ENCODE measurements around the gene BEND7. TPM values are rescaled to one million over a fixed set of nuclear protein-coding genes. Genes with fewer than 3 reads are reported as not detected.

BEND7 gene
- total RNA-seq, 1 donor from 2014 or later, result 25.0 TPM

- TF ChIP-seq, protein P1, sequence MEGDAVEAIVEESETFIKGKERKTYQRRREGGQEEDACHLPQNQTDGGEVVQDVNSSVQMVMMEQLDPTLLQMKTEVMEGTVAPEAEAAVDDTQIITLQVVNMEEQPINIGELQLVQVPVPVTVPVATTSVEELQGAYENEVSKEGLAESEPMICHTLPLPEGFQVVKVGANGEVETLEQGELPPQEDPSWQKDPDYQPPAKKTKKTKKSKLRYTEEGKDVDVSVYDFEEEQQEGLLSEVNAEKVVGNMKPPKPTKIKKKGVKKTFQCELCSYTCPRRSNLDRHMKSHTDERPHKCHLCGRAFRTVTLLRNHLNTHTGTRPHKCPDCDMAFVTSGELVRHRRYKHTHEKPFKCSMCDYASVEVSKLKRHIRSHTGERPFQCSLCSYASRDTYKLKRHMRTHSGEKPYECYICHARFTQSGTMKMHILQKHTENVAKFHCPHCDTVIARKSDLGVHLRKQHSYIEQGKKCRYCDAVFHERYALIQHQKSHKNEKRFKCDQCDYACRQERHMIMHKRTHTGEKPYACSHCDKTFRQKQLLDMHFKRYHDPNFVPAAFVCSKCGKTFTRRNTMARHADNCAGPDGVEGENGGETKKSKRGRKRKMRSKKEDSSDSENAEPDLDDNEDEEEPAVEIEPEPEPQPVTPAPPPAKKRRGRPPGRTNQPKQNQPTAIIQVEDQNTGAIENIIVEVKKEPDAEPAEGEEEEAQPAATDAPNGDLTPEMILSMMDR (conservative IDR thresholded peaks at IDR 0.05), result no peak
- Mint-ChIP-seq H3K9me3 (peaks cover 7% of the 10 kb centered on the region), H3K36me3 (ENCODE audit: low read depth) (peaks cover 2% of the 10 kb centered on the region), H3K27ac (ENCODE audit: unreplicated experiment) (no peak overlapping the region), H3K4me3 (no peak overlapping the region), H3K27me3 (ENCODE audit: low read depth) (peaks cover 3% of the 10 kb centered on the region), H3K4me1 (no peaks in the 10 kb centered on the region)
- no peak for DNase-seq (ENCODE audit: low read depth, low spot score)
These were observed 133.3 kb downstream of the BEND7 start for GRCh38 chr10:13395540-13395939.

DNA sequence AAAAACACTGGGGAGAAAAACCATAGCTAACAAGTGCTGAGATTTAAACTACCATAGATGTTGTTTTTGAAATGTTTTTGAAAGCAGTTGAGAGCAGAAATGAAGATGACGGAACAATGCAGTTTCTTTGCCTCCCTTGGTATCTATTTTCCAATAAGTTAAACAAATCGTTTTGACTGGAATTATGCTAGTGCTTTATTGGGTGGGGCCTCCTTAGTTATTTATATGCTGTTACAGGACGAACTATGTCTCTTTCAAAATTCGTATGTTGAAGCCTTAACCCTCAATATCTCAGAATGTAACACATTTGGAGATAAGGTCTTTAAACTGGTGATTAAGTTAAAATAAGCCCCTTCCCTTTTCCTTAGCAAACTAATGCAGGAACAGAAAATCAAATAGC lies 135.2 kb downstream of the BEND7 start:
- H3K4me3 Mint-ChIP-seq, result no peak overlapping the region
- TF ChIP-seq, protein P1 (conservative IDR thresholded peaks at IDR 0.05), result no peak
- DNase-seq (ENCODE audit: low read depth, low spot score), result no peak
- peaks cover 2% of the 10 kb centered on the region for H3K9me3 Mint-ChIP-seq
- no peak overlapping the region for H3K27ac Mint-ChIP-seq (ENCODE audit: unreplicated experiment)
- H3K27me3 Mint-ChIP-seq (ENCODE audit: low read depth), result no peaks in the 10 kb centered on the region
- H3K36me3 Mint-ChIP-seq (ENCODE audit: low read depth), result no peaks in the 10 kb centered on the region
- H3K4me1 Mint-ChIP-seq, result no peaks in the 10 kb centered on the region

- peak overlapping the region; percentile 67 for H3K27ac Mint-ChIP-seq (ENCODE audit: unreplicated experiment)
- no peak for DNase-seq (ENCODE audit: low read depth, low spot score)
- no peaks in the 10 kb centered on the region for H3K4me1 Mint-ChIP-seq
- TF ChIP-seq, protein P1 (conservative IDR thresholded peaks at IDR 0.05), result no peak
- H3K9me3 Mint-ChIP-seq, result peaks cover 2% of the 10 kb centered on the region
- H3K36me3 Mint-ChIP-seq (ENCODE audit: low read depth), result no peaks in the 10 kb centered on the region
- no peak overlapping the region for H3K4me3 Mint-ChIP-seq
- no peaks in the 10 kb centered on the region for H3K27me3 Mint-ChIP-seq (ENCODE audit: low read depth)
These were observed 136.1 kb downstream of the BEND7 start for GRCh38 chr10:13392701-13393100.

Other genes starting within 250 kb of the BEND7 start
- 14.9 and 15.1 TPM in 2 replicates for gene PHYH, start 228.9 kb downstream of the BEND7 start, total RNA-seq
- 158 and 163 TPM in 2 replicates for gene SEPHS1, start 180.7 kb downstream of the BEND7 start, total RNA-seq
- 14.6 and 15.0 TPM in 2 replicates for gene PRPF18, start 58.0 kb upstream of the BEND7 start, total RNA-seq

Data from neural crest cell (in vitro differentiated cells).